HepG2 (cell line): ENCODE data around the gene SKP2. TPM values are rescaled to one million over a fixed set of nuclear protein-coding genes. Genes with fewer than 3 reads are reported as not detected.
A peak's percentile ranks its signal among the peaks of the same experiment; 100 is the strongest.

Experiments used
- EEA1 ChIP-seq: sonication (generic); formaldehyde crosslinking; IDR thresholded peaks from 2 replicates; pipeline ENCODE4 v1.5.1; 2020; ENCODE audit warnings: mild to moderate bottlenecking, missing genetic modification reagents, borderline replicate concordance
- FLYWCH1 ChIP-seq: sonication (generic); formaldehyde crosslinking; IDR thresholded peaks from 2 replicates; pipeline ENCODE4 v1.8.1; 2023; ENCODE audit warnings: mild to moderate bottlenecking, missing genetic modification reagents
- GATAD1 ChIP-seq: IDR thresholded peaks from 2 replicates; pipeline ENCODE4 v1.6.1; 2016; ENCODE audit warnings: missing genetic modification reagents, missing compliant biosample characterization
- KDM4B ChIP-seq: sonication (generic); formaldehyde crosslinking; IDR thresholded peaks from 2 replicates; pipeline ENCODE4 v1.4.0; 2020; ENCODE audit warnings: missing genetic modification reagents
- NR2F6 ChIP-seq, 2 experiments: IDR thresholded peaks; 2 replicates each; pipeline ENCODE4 v1.6.1; 2016; ENCODE audit warnings: antibody characterized with exemption in 1 of 2, mild to moderate bottlenecking in 1 of 2
- ZFP1 ChIP-seq: IDR thresholded peaks from 2 replicates; pipeline ENCODE4 v1.6.1; 2016
- ZFP36L1 ChIP-seq: sonication (generic); formaldehyde crosslinking; IDR thresholded peaks from 2 replicates; pipeline ENCODE4 v1.8.0; 2022; ENCODE audit warnings: mild to moderate bottlenecking, missing genetic modification reagents, moderate library complexity
- ZMYM4 ChIP-seq: sonication (generic); formaldehyde crosslinking; IDR thresholded peaks from 2 replicates; pipeline ENCODE4 v1.8.1; 2023; ENCODE audit warnings: mild to moderate bottlenecking, missing genetic modification reagents
- ZNF232 ChIP-seq: sonication (generic); formaldehyde crosslinking; IDR thresholded peaks from 2 replicates; pipeline ENCODE4 v1.4.0; 2020; ENCODE audit warnings: missing genetic modification reagents, borderline replicate concordance
- ZNF30 ChIP-seq: sonication (generic); formaldehyde crosslinking; IDR thresholded peaks from 2 replicates; pipeline ENCODE4 v1.5.0; 2020; ENCODE audit warnings: mild to moderate bottlenecking, missing genetic modification reagents
- ZNF430 ChIP-seq: sonication (generic); formaldehyde crosslinking; IDR thresholded peaks from 2 replicates; pipeline ENCODE4 v1.9.0; 2021; ENCODE audit warnings: mild to moderate bottlenecking, missing genetic modification reagents
- ZNF547 ChIP-seq: sonication (generic); formaldehyde crosslinking; IDR thresholded peaks from 2 replicates; pipeline ENCODE4 v1.5.1; 2020; ENCODE audit warnings: mild to moderate bottlenecking, missing genetic modification reagents
- ZNF841 ChIP-seq: sonication (generic); formaldehyde crosslinking; IDR thresholded peaks from 2 replicates; pipeline ENCODE4 v1.8.1; 2023; ENCODE audit warnings: missing genetic modification reagents, borderline replicate concordance
- ZSCAN25 ChIP-seq: sonication (generic); formaldehyde crosslinking; IDR thresholded peaks from 2 replicates; pipeline ENCODE4 v1.8.0; 2022; ENCODE audit warnings: mild to moderate bottlenecking, missing genetic modification reagents
- polyA plus RNA-seq, 8 experiments: library from polyadenylated mRNA; depleted of rRNA in 3 of 8; stranded (reverse) in 7 of 8; unstranded in 1 of 8; fragments of >200 nt; fragmentation: Illumina TruSeq in 4 of 8; extraction: Trizol in 4 of 8; gene quantifications; 2 replicates each; pipeline versions ENCODE4 v1.2.1 to v1.2.3, GENCODE V29; 2011 to 2016; ENCODE audit warnings: low read depth in 4 of 8, missing spikeins in 1 of 8, mixed read lengths in 1 of 8; ENCODE audit not compliant: insufficient read depth in 1 of 8
- total RNA-seq, 5 experiments: library from RNA; depleted of rRNA; stranded (reverse); fragments of >200 nt; fragmentation: Illumina TruSeq; extraction: Trizol; gene quantifications; 2 replicates each; pipeline ENCODE4 v1.2.3, GENCODE V29; 2016; ENCODE audit warnings: low read depth in 1 of 5
- TF ChIP-seq, protein P1 (sequence below): sonication (generic); formaldehyde crosslinking; IDR thresholded peaks from 2 replicates; pipeline ENCODE4 v1.4.0; 2020; ENCODE audit warnings: mild to moderate bottlenecking, missing genetic modification reagents
- TF ChIP-seq, protein P2 (sequence below): sonication (generic); formaldehyde crosslinking; IDR thresholded peaks from 2 replicates; pipeline ENCODE4 v1.4.0; 2020; ENCODE audit warnings: mild to moderate bottlenecking, missing genetic modification reagents
- TF ChIP-seq, protein P3 (sequence below): sonication (generic); formaldehyde crosslinking; IDR thresholded peaks from 2 replicates; pipeline ENCODE4 v1.8.0; 2022; ENCODE audit warnings: mild to moderate bottlenecking, missing genetic modification reagents; ENCODE audit not compliant: insufficient replicate concordance
- TF ChIP-seq, protein P4 (sequence below): IDR thresholded peaks from 2 replicates; pipeline ENCODE4 v1.4.0; 2020; ENCODE audit warnings: mild to moderate bottlenecking, missing genetic modification reagents
- TF ChIP-seq, protein P5 (sequence below): IDR thresholded peaks from 2 replicates; pipeline ENCODE4 v1.6.1; 2016

Gene SKP2
- total and polyA plus RNA-seq, 2 of the 13 experiments (the other 11 are each of a cell fraction or from before 2014, with no cell fraction given): 29.6 to 84.1 TPM

DNA sequence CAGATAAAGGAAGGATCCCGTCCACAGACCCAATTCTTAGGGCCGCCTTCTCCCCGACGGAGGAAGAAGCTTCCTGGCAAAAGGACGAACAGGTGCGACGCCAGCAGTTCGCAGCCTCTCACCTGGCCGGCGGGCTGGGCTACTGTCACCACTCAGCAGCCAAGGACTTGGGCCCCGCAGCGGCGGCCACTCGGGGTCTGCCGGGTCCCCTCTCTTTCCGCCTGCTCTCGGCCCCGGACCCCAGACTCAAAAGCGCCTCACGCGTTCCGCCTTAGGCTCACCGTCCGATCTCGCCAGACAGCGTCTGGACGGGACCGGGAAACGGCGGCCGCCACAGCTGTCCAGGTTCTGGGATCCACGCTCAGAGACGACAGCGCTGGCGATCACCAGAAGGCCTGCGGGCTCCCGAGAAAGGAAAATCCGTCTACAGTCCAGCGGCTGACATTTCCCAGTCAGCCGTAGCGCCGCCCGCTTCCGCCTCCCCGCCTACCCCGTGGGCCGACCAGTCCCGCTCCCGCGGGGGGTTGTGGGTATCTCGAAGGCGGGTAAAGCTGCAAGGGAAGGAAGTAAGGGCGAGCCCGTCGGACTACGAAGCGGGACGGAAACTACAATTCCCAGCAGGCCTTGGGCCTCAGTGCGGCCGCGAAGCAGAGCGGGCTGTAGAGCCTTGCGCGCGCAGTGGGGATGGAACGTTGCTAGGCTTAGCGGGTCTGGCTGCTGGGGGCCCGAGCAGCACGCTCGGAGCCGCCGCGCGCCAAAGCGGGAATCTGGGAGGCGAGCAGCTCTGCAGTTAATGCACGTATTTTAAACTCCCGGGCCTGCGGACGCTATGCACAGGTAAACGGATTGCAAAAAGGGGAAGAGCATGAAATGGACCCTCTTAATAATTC, at the start of gene SKP2, which contains the start of gene LMBRD2 (continued):
- TF ChIP-seq, protein P1, sequence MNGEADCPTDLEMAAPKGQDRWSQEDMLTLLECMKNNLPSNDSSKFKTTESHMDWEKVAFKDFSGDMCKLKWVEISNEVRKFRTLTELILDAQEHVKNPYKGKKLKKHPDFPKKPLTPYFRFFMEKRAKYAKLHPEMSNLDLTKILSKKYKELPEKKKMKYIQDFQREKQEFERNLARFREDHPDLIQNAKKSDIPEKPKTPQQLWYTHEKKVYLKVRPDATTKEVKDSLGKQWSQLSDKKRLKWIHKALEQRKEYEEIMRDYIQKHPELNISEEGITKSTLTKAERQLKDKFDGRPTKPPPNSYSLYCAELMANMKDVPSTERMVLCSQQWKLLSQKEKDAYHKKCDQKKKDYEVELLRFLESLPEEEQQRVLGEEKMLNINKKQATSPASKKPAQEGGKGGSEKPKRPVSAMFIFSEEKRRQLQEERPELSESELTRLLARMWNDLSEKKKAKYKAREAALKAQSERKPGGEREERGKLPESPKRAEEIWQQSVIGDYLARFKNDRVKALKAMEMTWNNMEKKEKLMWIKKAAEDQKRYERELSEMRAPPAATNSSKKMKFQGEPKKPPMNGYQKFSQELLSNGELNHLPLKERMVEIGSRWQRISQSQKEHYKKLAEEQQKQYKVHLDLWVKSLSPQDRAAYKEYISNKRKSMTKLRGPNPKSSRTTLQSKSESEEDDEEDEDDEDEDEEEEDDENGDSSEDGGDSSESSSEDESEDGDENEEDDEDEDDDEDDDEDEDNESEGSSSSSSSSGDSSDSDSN: peak; percentile 73
- TF ChIP-seq ZNF547: peak; percentile 78; the same call in 1 of the 2 replicates
- TF ChIP-seq, protein P2, sequence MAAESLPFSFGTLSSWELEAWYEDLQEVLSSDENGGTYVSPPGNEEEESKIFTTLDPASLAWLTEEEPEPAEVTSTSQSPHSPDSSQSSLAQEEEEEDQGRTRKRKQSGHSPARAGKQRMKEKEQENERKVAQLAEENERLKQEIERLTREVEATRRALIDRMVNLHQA (CRISPR knock-in tag): no peak
- TF ChIP-seq, protein P3, sequence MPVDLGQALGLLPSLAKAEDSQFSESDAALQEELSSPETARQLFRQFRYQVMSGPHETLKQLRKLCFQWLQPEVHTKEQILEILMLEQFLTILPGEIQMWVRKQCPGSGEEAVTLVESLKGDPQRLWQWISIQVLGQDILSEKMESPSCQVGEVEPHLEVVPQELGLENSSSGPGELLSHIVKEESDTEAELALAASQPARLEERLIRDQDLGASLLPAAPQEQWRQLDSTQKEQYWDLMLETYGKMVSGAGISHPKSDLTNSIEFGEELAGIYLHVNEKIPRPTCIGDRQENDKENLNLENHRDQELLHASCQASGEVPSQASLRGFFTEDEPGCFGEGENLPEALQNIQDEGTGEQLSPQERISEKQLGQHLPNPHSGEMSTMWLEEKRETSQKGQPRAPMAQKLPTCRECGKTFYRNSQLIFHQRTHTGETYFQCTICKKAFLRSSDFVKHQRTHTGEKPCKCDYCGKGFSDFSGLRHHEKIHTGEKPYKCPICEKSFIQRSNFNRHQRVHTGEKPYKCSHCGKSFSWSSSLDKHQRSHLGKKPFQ: peak; percentile 54
- TF ChIP-seq ZFP36L1: 0 out of 2 replicates have a peak, but pooled peaks have one; percentile 77
- TF ChIP-seq FLYWCH1: no peak
- peak; percentile 84 for TF ChIP-seq ZMYM4 (CRISPR knock-in tag)
- no peak for TF ChIP-seq EEA1 (CRISPR knock-in tag)
- TF ChIP-seq NR2F6 (IDR thresholded peaks at IDR 0.05): no peak
- TF ChIP-seq NR2F6 (CRISPR knock-in tag; IDR thresholded peaks at IDR 0.05): 0 out of 2 replicates have a peak, but pooled peaks have one; percentile 29
- peak; percentile 91 for TF ChIP-seq GATAD1 (CRISPR knock-in tag)
- TF ChIP-seq ZNF232 (CRISPR knock-in tag): no peak
- peak; percentile 47; the same call in 1 of the 2 replicates for TF ChIP-seq KDM4B (CRISPR knock-in tag)
- TF ChIP-seq ZNF430 (CRISPR knock-in tag): peak; percentile 36; the same call in 1 of the 2 replicates
- no peak for TF ChIP-seq ZNF30
- TF ChIP-seq, protein P4, sequence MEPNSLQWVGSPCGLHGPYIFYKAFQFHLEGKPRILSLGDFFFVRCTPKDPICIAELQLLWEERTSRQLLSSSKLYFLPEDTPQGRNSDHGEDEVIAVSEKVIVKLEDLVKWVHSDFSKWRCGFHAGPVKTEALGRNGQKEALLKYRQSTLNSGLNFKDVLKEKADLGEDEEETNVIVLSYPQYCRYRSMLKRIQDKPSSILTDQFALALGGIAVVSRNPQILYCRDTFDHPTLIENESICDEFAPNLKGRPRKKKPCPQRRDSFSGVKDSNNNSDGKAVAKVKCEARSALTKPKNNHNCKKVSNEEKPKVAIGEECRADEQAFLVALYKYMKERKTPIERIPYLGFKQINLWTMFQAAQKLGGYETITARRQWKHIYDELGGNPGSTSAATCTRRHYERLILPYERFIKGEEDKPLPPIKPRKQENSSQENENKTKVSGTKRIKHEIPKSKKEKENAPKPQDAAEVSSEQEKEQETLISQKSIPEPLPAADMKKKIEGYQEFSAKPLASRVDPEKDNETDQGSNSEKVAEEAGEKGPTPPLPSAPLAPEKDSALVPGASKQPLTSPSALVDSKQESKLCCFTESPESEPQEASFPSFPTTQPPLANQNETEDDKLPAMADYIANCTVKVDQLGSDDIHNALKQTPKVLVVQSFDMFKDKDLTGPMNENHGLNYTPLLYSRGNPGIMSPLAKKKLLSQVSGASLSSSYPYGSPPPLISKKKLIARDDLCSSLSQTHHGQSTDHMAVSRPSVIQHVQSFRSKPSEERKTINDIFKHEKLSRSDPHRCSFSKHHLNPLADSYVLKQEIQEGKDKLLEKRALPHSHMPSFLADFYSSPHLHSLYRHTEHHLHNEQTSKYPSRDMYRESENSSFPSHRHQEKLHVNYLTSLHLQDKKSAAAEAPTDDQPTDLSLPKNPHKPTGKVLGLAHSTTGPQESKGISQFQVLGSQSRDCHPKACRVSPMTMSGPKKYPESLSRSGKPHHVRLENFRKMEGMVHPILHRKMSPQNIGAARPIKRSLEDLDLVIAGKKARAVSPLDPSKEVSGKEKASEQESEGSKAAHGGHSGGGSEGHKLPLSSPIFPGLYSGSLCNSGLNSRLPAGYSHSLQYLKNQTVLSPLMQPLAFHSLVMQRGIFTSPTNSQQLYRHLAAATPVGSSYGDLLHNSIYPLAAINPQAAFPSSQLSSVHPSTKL: peak; percentile 63
- TF ChIP-seq, protein P5, sequence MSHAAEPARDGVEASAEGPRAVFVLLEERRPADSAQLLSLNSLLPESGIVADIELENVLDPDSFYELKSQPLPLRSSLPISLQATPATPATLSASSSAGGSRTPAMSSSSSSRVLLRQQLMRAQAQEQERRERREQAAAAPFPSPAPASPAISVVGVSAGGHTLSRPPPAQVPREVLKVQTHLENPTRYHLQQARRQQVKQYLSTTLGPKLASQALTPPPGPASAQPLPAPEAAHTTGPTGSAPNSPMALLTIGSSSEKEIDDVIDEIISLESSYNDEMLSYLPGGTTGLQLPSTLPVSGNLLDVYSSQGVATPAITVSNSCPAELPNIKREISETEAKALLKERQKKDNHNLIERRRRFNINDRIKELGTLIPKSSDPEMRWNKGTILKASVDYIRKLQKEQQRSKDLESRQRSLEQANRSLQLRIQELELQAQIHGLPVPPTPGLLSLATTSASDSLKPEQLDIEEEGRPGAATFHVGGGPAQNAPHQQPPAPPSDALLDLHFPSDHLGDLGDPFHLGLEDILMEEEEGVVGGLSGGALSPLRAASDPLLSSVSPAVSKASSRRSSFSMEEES: 0 out of 2 replicates have a peak, but pooled peaks have one; percentile 27
- 0 out of 2 replicates have a peak, but pooled peaks have one; percentile 48 for TF ChIP-seq ZNF841 (CRISPR knock-in tag)
- no peak for TF ChIP-seq ZSCAN25 (CRISPR knock-in tag)
- 0 out of 2 replicates have a peak, but pooled peaks have one; percentile 39 for TF ChIP-seq ZFP1 (CRISPR knock-in tag)
